HG02623 (cell line): Measurements from ENCODE around the gene UGT1A8.
"Not testable (repeated sequence)": the region's sequence is repeated elsewhere in the genome, so short reads cannot be mapped to it uniquely, and the experiment has no call there.

Experiments
- ATAC-seq: cut with Tn5 transposase; IDR thresholded peaks from one replicate; pipeline ENCODE4 v1.9.1; 2021; ENCODE audit warnings: moderate library complexity; ENCODE audit not compliant: unreplicated experiment

Gene UGT1A8

GRCh38 chr2:233638836-233639235 lies 21.4 kb downstream of the UGT1A8 start:
- no peak for ATAC-seq

GRCh38 chr2:233639860-233640259 lies 22.4 kb downstream of the UGT1A8 start:
- ATAC-seq, result no peak

- no peak for ATAC-seq
Observed at GRCh38 chr2:233643128-233643527, 25.7 kb downstream of the UGT1A8 start.

- ATAC-seq, result not testable (repeated sequence)
Observed at GRCh38 chr2:233646033-233646432, 28.6 kb downstream of the UGT1A8 start.

GRCh38 chr2:233650981-233651380 lies 33.5 kb downstream of the UGT1A8 start:
- ATAC-seq, result no peak

GRCh38 chr2:233651430-233651829 lies 34.0 kb downstream of the UGT1A8 start:
- ATAC-seq, result no peak

- ATAC-seq, result no peak
Observed at GRCh38 chr2:233654501-233654900, 37.1 kb downstream of the UGT1A8 start.

- no peak for ATAC-seq
Observed at GRCh38 chr2:233655043-233655442, 37.6 kb downstream of the UGT1A8 start.

GRCh38 chr2:233655943-233656342 lies 38.5 kb downstream of the UGT1A8 start:
- ATAC-seq, result not testable (repeated sequence)

GRCh38 chr2:233656443-233656842 lies 39.0 kb downstream of the UGT1A8 start:
- no peak for ATAC-seq

- ATAC-seq, result no peak
Observed at GRCh38 chr2:233658610-233659009, 41.2 kb downstream of the UGT1A8 start.

GRCh38 chr2:233663911-233664310 lies 46.5 kb downstream of the UGT1A8 start:
- no peak for ATAC-seq

GRCh38 chr2:233668605-233669260 lies 51.3 kb downstream of the UGT1A8 start:
- no peak for ATAC-seq

- ATAC-seq, result no peak
Observed at GRCh38 chr2:233671290-233672161, 54.1 kb downstream of the UGT1A8 start, which contains the start of gene UGT1A9. Gene UGT1A9, plus strand, starts transcription at chr2:233671898. Its CDS starts 37 bp downstream, at chr2:233671935.

- no peak for ATAC-seq
Observed at GRCh38 chr2:233672886-233673285, 55.5 kb downstream of the UGT1A8 start.

GRCh38 chr2:233673896-233674295 lies 56.5 kb downstream of the UGT1A8 start:
- ATAC-seq, result no peak

GRCh38 chr2:233674314-233674713 lies 56.9 kb downstream of the UGT1A8 start:
- ATAC-seq, result no peak

- no peak for ATAC-seq
Observed at GRCh38 chr2:233674995-233675394, 57.6 kb downstream of the UGT1A8 start.

GRCh38 chr2:233676046-233676445 lies 58.6 kb downstream of the UGT1A8 start:
- no peak for ATAC-seq

- no peak for ATAC-seq
Observed at GRCh38 chr2:233679196-233679595, 61.8 kb downstream of the UGT1A8 start.

- ATAC-seq, result no peak
Observed at GRCh38 chr2:233680361-233681045, 63.1 kb downstream of the UGT1A8 start.
